Upper lobe of left lung (tissue), 4 donors: ENCODE data around the gene DIP2C.

ENCODE experiments used
- CTCF ChIP-seq, 6 experiments: fragments of 450-650 bp in 4 of 6; fragments of 200-600 bp in 2 of 6; sonication (generic) in 2 of 6; IDR thresholded peaks; one replicate each; pipeline ENCODE4 v1.5.1; 2016 to 2019; ENCODE audit warnings: antibody characterized with exemption in 6 of 6
- POLR2A ChIP-seq, 4 donors: fragments of 450-650 bp; IDR thresholded peaks; one replicate each; pipeline ENCODE4 v1.5.1; 2016 to 2017; ENCODE audit warnings: antibody characterized with exemption in 4 of 4, mild to moderate bottlenecking in 2 of 4
- POLR2AphosphoS5 ChIP-seq, 2 donors: sonication (generic); formaldehyde crosslinking; IDR thresholded peaks; one replicate each; pipeline ENCODE4 v1.5.1; 2017; ENCODE audit warnings: antibody characterized with exemption in 2 of 2

- no peak for TF ChIP-seq POLR2A (IDR thresholded peaks at IDR 0.05)
- TF ChIP-seq CTCF (IDR thresholded peaks at IDR 0.05) = no peak
- no peak for TF ChIP-seq POLR2AphosphoS5 (IDR thresholded peaks at IDR 0.05)
Measured at GRCh38 chr10:677750-678661, 11.5 kb downstream of the DIP2C start.
